Colon (tissue), 2 donors: Measurements from ENCODE around the gene NR4A1.

Experiments used
- FAIRE-seq: peaks from 2 replicates; lab custom pipeline; 2012; peaks lifted over from hg19 to GRCh38; lab: Jason Lieb, UNC
- donor health status: control.
- donor health status: control.

NR4A1 gene

GRCh38 chr12:52050758-52051541 lies at the start of gene NR4A1:
Gene NR4A1 (plus strand): TSS chr12:52051442. CDS start chr12:52054329, 2,887 bp downstream.
- FAIRE-seq, result no peak

GRCh38 chr12:52003016-52003550 lies 48.2 kb upstream of the NR4A1 start:
- FAIRE-seq, result no peak

- FAIRE-seq, result no peak
Measured at GRCh38 chr12:52003591-52003990, 47.7 kb upstream of the NR4A1 start.

- no peak for FAIRE-seq
Measured at GRCh38 chr12:52004042-52004648, 47.1 kb upstream of the NR4A1 start.

GRCh38 chr12:52005218-52005902 lies 45.9 kb upstream of the NR4A1 start:
- FAIRE-seq, result no peak

GRCh38 chr12:52005903-52006703 lies 45.1 kb upstream of the NR4A1 start:
- no peak for FAIRE-seq

- FAIRE-seq, result no peak
Measured at GRCh38 chr12:52006726-52007157, 44.5 kb upstream of the NR4A1 start, which contains the start of gene TAMALIN. Gene TAMALIN (plus strand): TSS chr12:52006946. CDS start chr12:52007020, 74 bp downstream.

GRCh38 chr12:52007158-52007921 lies 43.9 kb upstream of the NR4A1 start:
- FAIRE-seq, result no peak

- no peak for FAIRE-seq
Measured at GRCh38 chr12:52007982-52008510, 43.2 kb upstream of the NR4A1 start.

GRCh38 chr12:52009081-52009751 lies 42.0 kb upstream of the NR4A1 start:
- FAIRE-seq, result no peak

- FAIRE-seq, result no peak
Measured at GRCh38 chr12:52010152-52010622, 41.1 kb upstream of the NR4A1 start.

- FAIRE-seq, result no peak
Measured at GRCh38 chr12:52010692-52011601, 40.3 kb upstream of the NR4A1 start.

GRCh38 chr12:52011602-52012214 lies 39.5 kb upstream of the NR4A1 start:
- FAIRE-seq, result no peak

- FAIRE-seq, result no peak
Measured at GRCh38 chr12:52013626-52014310, 37.5 kb upstream of the NR4A1 start.

- FAIRE-seq, result no peak
Measured at GRCh38 chr12:52014567-52015530, 36.4 kb upstream of the NR4A1 start.

- no peak for FAIRE-seq
Measured at GRCh38 chr12:52015532-52016041, 35.7 kb upstream of the NR4A1 start.
